ENCODE results near the gene UBA5.
"Not testable (repeated sequence)": the region's sequence is repeated elsewhere in the genome, so short reads cannot be mapped to it uniquely, and the experiment has no call there.

UBA5 gene

GRCh38 chr3:132660052-132660810 is at the start of gene UBA5:
Gene UBA5 (plus strand): TSS chr3:132660329. CDS start chr3:132660538, 209 bp downstream.
- no peak for FAIRE-seq

DNA sequence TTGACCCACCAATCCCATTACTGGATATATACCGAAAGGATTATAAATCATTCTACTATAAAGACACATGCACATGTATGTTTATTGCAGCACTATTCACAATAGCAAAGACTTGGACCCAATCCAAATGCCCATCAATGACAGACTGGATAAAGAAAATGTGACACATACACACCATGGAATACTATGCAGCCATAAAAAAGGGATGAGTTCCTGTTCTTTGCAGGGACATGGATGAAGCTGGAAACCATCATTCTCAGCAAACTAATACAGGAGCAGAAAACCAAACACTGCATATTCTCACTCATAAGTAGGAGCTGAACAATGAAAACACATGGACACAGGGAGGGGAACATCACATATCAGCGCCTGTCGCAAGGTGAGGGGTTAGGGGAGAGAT is 44.8 kb upstream of the UBA5 start:
- FAIRE-seq = not testable (repeated sequence)

DNA sequence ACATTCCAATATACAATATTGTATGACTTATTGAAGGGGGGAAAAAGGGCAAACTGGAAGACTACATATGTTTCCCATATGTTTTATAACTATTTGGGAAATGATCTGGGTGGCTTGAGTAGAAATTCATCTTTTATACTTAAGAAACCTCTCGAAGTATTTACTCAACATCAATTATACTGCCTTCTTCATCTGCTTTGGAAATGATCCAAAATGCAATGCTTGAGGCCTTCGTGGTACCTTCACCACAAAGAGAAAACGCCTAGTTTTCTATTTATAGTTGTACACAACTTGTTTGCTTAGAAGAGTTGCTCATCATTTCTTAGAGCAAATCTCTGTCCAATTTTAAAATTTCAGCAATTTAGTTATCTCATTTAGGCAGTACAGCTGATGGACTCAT is 44.2 kb upstream of the UBA5 start:
- FAIRE-seq = no peak

DNA sequence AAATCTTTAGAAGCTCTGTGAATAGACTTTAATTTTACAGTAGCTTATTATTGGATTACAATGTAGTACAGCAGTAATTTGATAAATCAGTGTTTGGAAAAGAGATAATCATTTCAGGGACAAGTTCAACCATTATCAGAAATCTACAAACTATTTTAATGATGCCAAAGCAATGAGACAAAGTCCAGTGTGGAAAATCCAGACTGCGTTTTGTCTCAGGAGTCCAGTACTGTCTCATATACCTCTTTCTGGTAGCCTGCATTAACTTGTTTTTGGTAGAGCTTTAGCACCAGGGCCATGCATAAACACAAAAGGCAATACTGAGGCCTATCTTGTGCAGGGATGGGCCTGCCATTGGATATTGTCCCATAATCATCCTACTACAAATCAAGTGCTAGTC is 43.3 kb upstream of the UBA5 start:
- FAIRE-seq = no peak

- no peak for FAIRE-seq
These were observed 38.0 kb upstream of the UBA5 start for GRCh38 chr3:132622148-132622547.

- no peak for FAIRE-seq
These were observed 37.4 kb upstream of the UBA5 start for GRCh38 chr3:132622761-132623160.

GRCh38 chr3:132623646-132624045 is 36.5 kb upstream of the UBA5 start:
- FAIRE-seq = no peak

- no peak for FAIRE-seq
These were observed 35.3 kb upstream of the UBA5 start for GRCh38 chr3:132624790-132625189.

- peak; percentile 49 for FAIRE-seq
These were observed 34.5 kb upstream of the UBA5 start for GRCh38 chr3:132625613-132626012.

DNA sequence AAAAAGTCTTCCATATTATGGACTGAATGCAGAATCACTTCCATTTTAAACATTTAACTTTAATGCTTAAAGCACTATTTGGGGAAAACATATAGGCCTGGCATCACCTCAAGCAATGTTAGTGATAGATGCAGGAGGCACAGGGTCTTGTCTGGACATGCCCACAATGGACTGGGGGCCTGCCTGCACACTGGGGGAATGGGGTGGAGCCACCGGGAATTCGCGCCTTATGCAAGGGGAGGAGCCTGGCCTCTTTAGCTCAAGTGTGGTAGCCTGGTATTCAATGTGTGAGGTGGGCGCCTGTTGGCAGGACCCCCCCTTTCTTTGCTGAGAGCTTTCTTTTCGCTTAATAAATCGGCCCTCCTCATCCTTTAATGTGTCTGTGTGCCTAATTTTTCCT is 33.2 kb upstream of the UBA5 start:
- FAIRE-seq = no peak

DNA sequence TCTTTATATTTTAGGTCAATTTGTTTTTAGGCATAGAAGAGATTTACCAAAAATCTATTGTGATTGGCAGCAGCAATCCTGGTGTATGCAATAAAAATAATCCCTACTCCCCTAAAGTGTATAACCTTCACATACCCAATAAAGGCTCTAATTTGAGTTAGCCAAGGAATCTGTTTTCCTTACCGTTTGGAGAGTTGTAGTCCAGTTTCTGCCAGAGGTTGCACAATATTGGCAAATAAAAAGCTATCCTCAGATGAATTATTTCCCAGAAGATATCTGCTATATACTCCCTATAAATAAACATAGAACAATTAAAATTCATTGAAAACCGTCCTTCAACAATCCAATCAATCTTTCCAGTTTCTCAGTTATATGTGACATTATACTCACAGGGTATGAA is 32.0 kb upstream of the UBA5 start:
- FAIRE-seq = no peak

GRCh38 chr3:132629928-132630327 is 30.2 kb upstream of the UBA5 start:
- no peak for FAIRE-seq

- FAIRE-seq = no peak
These were observed 29.5 kb upstream of the UBA5 start for GRCh38 chr3:132630612-132631011.

- FAIRE-seq = no peak
These were observed 25.1 kb upstream of the UBA5 start for GRCh38 chr3:132635052-132635451.

DNA sequence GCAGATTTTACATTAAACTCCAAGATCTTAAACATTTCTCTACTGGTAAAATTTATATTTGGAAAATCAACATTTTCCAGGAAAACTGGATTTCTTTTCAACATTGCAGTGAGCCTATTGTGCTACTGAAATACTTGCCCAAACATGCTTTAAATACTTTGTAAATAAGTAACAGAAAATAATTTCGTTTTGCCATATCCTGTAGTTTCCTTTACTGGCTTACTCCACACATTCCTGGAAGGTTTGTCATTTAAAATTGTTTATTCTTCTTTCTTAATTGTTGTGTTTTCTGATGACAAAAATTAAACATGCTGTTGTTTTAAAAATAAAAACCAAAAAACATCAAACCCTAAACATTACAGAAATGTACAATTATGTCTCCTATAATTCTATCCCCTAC is 22.5 kb upstream of the UBA5 start:
- FAIRE-seq = peak; percentile 16

GRCh38 chr3:132638706-132639105 is 21.4 kb upstream of the UBA5 start:
- FAIRE-seq = no peak

- FAIRE-seq = not testable (repeated sequence)
These were observed 18.7 kb upstream of the UBA5 start for GRCh38 chr3:132641427-132641826.

DNA sequence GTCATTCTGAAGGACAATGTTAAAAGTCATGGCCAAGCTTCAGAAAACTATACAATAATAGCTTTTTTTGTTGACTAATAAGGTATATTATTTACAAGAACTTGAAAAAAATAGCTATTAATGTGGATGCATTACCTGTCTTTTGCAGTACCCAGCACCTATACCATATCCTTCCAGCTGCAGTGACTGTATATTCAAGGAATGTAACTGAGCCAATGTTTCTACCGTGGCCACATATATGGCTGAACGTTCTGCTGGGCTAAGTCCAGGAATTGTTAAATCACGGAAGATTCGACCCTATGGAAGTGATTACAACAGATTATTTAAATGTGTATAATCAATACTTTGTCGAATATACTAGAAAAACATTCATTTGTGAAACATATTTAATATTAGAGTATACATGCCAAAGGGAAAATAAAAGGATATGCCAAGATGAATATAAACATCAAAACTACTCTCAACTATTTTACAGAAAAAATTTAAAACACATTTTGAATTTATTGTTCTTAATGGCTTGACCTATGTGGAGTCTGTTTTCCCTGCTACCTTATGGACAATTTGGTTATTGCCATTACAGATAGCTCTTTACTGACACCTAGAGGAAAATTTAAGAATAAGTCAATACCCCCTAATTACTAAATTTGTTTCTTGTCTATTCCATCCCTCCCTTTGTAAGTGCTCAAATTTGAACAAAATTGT is 18.1 kb upstream of the UBA5 start:
- FAIRE-seq = peak; percentile 98

- FAIRE-seq = no peak
These were observed 17.6 kb upstream of the UBA5 start for GRCh38 chr3:132642539-132642847.

GRCh38 chr3:132643366-132643765 is 16.8 kb upstream of the UBA5 start:
- no peak for FAIRE-seq

DNA sequence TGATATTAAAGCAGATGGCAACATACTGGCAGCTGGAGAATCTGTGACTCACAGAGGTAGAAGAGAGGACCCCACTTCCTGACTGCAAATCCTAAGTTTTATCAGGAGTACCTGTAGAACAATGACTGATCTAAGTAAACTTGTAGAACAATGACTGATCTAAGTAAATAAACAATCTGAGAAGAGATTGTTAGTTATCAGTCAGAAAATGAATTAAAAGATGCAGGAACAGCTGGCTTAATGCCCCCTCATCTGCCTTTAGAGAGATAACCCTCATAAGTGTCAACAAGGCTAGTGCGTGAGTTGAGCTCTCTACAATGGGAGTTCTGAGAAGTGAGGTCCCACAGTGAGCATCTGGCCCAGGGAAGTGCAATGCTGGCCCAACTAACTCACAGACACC is 15.1 kb upstream of the UBA5 start:
- FAIRE-seq = no peak

DNA sequence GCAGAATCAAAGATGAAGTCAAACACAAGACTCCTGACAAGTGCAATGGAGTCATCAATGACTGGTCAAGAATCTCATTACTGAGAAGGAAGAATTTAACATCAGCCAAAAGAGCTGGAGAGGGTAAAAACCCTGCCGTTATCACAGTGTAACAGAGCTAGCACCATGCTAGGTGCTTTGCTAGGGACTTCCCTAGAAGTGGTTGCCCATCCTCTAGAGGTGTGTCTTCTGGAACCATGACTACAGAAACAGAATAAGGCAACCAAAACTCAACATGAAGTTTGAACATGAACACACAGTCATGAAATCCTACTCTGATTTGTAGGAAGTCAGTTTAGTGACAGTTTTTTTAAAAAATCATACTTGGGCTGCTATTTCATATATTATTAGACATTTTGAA is 10.0 kb upstream of the UBA5 start:
- FAIRE-seq = no peak

DNA sequence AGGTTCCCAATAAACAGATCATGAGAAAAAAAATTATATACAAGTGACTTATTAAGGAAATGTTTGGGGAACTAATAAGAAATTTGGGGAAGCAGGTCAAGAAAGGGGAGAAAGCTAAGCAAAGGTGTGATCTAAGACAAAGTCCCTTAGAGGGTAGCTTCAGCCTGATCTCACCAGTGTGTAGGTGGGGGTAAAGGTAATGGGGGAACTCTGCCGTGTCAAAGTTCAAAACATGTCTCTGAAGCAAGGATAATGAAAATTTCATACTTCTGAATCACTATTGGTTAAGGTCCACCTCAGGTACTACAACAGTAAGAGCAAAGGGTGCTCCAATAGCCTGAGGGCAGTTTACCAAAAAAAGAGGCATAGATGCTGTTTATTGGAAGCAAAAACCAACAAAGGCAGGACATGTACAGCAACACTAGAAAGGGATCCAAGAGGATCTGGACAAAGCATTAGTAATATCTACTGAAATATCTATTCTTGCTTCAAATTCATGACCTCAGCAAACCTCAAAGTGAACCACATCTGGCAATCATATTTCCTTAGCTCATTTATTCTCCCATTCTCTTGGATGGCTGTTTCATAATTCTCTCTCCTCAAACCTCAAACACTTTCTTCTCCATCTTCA is 7.4 kb upstream of the UBA5 start:
- no peak for FAIRE-seq

DNA sequence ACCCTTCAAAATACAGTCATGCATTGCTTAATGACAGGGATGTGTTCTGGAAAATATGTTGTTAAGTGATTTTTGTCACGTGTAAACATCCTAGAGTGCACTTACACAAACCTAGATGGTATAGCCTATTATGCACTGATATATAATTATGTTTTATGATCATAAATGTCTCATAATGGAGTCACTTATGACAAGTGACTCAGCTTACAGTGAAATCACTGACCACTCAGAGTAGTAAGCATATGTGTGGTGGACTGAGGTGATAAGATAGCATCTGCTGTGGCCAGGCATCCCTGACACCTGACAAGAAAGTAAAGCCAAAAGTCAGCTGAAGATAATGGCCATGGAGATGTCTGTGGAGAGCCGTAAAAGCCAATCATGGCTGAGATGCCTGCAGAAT is 5.9 kb upstream of the UBA5 start:
- FAIRE-seq = no peak

Measured in A204.1 (cell line).